ENCODE data around the gene COL17A1.

The COL17A1 gene

GRCh38 chr10:104046651-104047050 is 39.0 kb downstream of the COL17A1 start:
- TF ChIP-seq POLR2AphosphoS5 (IDR thresholded peaks at IDR 0.05; ENCODE audit: low read depth) (no peak), CTCF (IDR thresholded peaks at IDR 0.05; ENCODE audit: insufficient read depth, low read length) (no peak), REST (IDR thresholded peaks at IDR 0.05; ENCODE audit: insufficient replicate concordance, low read depth) (no peak), SPI1 (IDR thresholded peaks at IDR 0.05; ENCODE audit: borderline replicate concordance, low read depth) (no peak), GABPA (IDR thresholded peaks at IDR 0.05; ENCODE audit: low read depth) (no peak)
- H3K27me3 ChIP-seq (ENCODE audit: insufficient read depth, poor library complexity, severe bottlenecking), result no peaks in the 10 kb centered on the region
- no peak overlapping the region for H3K27ac ChIP-seq (replicated peaks)
- DNase-seq (ENCODE audit: low read depth in 1 of 2, low spot score in 1 of 2), result no peak
- H3K4me3 ChIP-seq (replicated peaks; ENCODE audit: insufficient read depth, low read length), result no peak overlapping the region

GRCh38 chr10:104045151-104046089 is 40.3 kb downstream of the COL17A1 start:
- Histone ChIP-seq H3K27me3 (ENCODE audit: insufficient read depth, poor library complexity, severe bottlenecking) (no peaks in the 10 kb centered on the region), H3K27ac (replicated peaks) (no peak overlapping the region), H3K4me3 (replicated peaks; ENCODE audit: insufficient read depth, low read length) (no peak overlapping the region)
- DNase-seq (ENCODE audit: low read depth in 1 of 2, low spot score in 1 of 2), result no peak
- no peak for TF ChIP-seq GABPA (IDR thresholded peaks at IDR 0.05; ENCODE audit: low read depth)
- peak; percentile 22 for TF ChIP-seq CTCF (IDR thresholded peaks at IDR 0.05; ENCODE audit: insufficient read depth, low read length)

GRCh38 chr10:104043854-104044253 is 41.8 kb downstream of the COL17A1 start:
- no peak for DNase-seq (ENCODE audit: low read depth in 1 of 2, low spot score in 1 of 2)
- Histone ChIP-seq H3K4me3 (replicated peaks; ENCODE audit: insufficient read depth, low read length) (no peak overlapping the region), H3K27ac (replicated peaks) (no peak overlapping the region), H3K27me3 (ENCODE audit: insufficient read depth, poor library complexity, severe bottlenecking) (no peaks in the 10 kb centered on the region)
- TF ChIP-seq CTCF (IDR thresholded peaks at IDR 0.05; ENCODE audit: insufficient read depth, low read length), result no peak
- no peak for TF ChIP-seq SPI1 (IDR thresholded peaks at IDR 0.05; ENCODE audit: borderline replicate concordance, low read depth)
- no peak for TF ChIP-seq POLR2AphosphoS5 (IDR thresholded peaks at IDR 0.05; ENCODE audit: low read depth)
- TF ChIP-seq GABPA (IDR thresholded peaks at IDR 0.05; ENCODE audit: low read depth), result no peak
- no peak for TF ChIP-seq REST (IDR thresholded peaks at IDR 0.05; ENCODE audit: insufficient replicate concordance, low read depth)

All from HL-60 (cell line).